Osteocyte (in vitro differentiated cells): ENCODE results near the gene MRPL52. TPM values are rescaled to one million over a fixed set of nuclear protein-coding genes. Genes with fewer than 3 reads are reported as not detected.

Source experiments
- DNase-seq: peaks from one replicate; pipeline ENCODE4 v3.0.0; 2021; ENCODE audit warnings: mixed read lengths; ENCODE audit not compliant: unreplicated experiment; ENCODE audit errors: extremely low spot score
- H3K27ac Mint-ChIP-seq: one replicate; pipeline ENCODE4 v1.8.0; 2021; ENCODE audit warnings: mild to moderate bottlenecking, mixed read lengths; ENCODE audit not compliant: unreplicated experiment
- H3K27me3 Mint-ChIP-seq: one replicate; pipeline ENCODE4 v1.8.0; 2021; ENCODE audit warnings: mixed read lengths; ENCODE audit not compliant: unreplicated experiment
- H3K36me3 Mint-ChIP-seq: one replicate; pipeline ENCODE4 v1.8.0; 2021; ENCODE audit warnings: mixed read lengths; ENCODE audit not compliant: unreplicated experiment
- H3K4me1 Mint-ChIP-seq: one replicate; pipeline ENCODE4 v1.8.0; 2021; ENCODE audit warnings: mixed read lengths; ENCODE audit not compliant: unreplicated experiment
- H3K4me3 Mint-ChIP-seq: one replicate; pipeline ENCODE4 v1.8.0; 2021; ENCODE audit warnings: mild to moderate bottlenecking, moderate library complexity, mixed read lengths; ENCODE audit not compliant: unreplicated experiment
- H3K9me3 Mint-ChIP-seq: one replicate; pipeline ENCODE4 v1.8.0; 2021; ENCODE audit warnings: mixed read lengths; ENCODE audit not compliant: unreplicated experiment
- CTCF ChIP-seq: fragments of 200-600 bp; sonication (generic); IDR thresholded peaks from 2 replicates; pipeline ENCODE4 v1.5.0; 2021; ENCODE audit warnings: antibody characterized with exemption, mild to moderate bottlenecking, moderate library complexity
- total RNA-seq: library from RNA; stranded (reverse); gene quantifications from 2 replicates; pipeline ENCODE4 v1.2.1, GENCODE V29; 2021

MRPL52 gene
- total RNA-seq, 1 donor from 2014 or later: 74.7 TPM

- no peak for DNase-seq
- no peak overlapping the region for H3K4me3 Mint-ChIP-seq
- H3K27me3 Mint-ChIP-seq: no peaks in the 10 kb centered on the region
- peaks cover 11% of the 10 kb centered on the region for H3K4me1 Mint-ChIP-seq
- H3K27ac Mint-ChIP-seq: no peak overlapping the region
- TF ChIP-seq CTCF: no peak
- peaks cover 24% of the 10 kb centered on the region for H3K36me3 Mint-ChIP-seq
- no peaks in the 10 kb centered on the region for H3K9me3 Mint-ChIP-seq
These were observed 47.4 kb downstream of the MRPL52 start for GRCh38 chr14:22877000-22877501.

- no peak for DNase-seq
- H3K9me3 Mint-ChIP-seq: no peaks in the 10 kb centered on the region
- H3K36me3 Mint-ChIP-seq: peaks cover 23% of the 10 kb centered on the region
- H3K4me1 Mint-ChIP-seq: peaks cover 3% of the 10 kb centered on the region
- no peak overlapping the region for H3K4me3 Mint-ChIP-seq
- H3K27ac Mint-ChIP-seq: no peak overlapping the region
- no peaks in the 10 kb centered on the region for H3K27me3 Mint-ChIP-seq
- no peak for TF ChIP-seq CTCF
These were observed 48.9 kb downstream of the MRPL52 start for GRCh38 chr14:22878271-22879246.

GRCh38 chr14:22882064-22882463 lies 52.4 kb downstream of the MRPL52 start:
- no peak for TF ChIP-seq CTCF
- no peak for DNase-seq
- peaks cover 8% of the 10 kb centered on the region for H3K4me1 Mint-ChIP-seq
- no peak overlapping the region for H3K4me3 Mint-ChIP-seq
- peaks cover 13% of the 10 kb centered on the region for H3K36me3 Mint-ChIP-seq
- H3K27me3 Mint-ChIP-seq: no peaks in the 10 kb centered on the region
- no peak overlapping the region for H3K27ac Mint-ChIP-seq
- no peaks in the 10 kb centered on the region for H3K9me3 Mint-ChIP-seq

- no peak for DNase-seq
- Mint-ChIP-seq H3K36me3 (peaks cover 11% of the 10 kb centered on the region), H3K4me3 (no peak overlapping the region), H3K4me1 (peaks cover 14% of the 10 kb centered on the region), H3K27ac (no peak overlapping the region), H3K27me3 (no peaks in the 10 kb centered on the region), H3K9me3 (no peaks in the 10 kb centered on the region)
- no peak for TF ChIP-seq CTCF
These were observed 53.0 kb downstream of the MRPL52 start for GRCh38 chr14:22882529-22883172.
